Mononuclear cell (primary cell): ENCODE data around the gene TFF1. TPM values are rescaled to one million over a fixed set of nuclear protein-coding genes. Genes with fewer than 3 reads are reported as not detected.

Source experiments
- H3K27me3 ChIP-seq: 2 replicates; pipeline ENCODE4 v1.6.0; 2011; ENCODE audit warnings: low read length, control low read depth; ENCODE audit not compliant: insufficient read depth
- H3K4me1 ChIP-seq: 2 replicates; pipeline ENCODE4 v1.5.1; 2011; ENCODE audit warnings: mild to moderate bottlenecking, low read length, control low read depth; ENCODE audit not compliant: insufficient read depth
- H3K4me3 ChIP-seq: 2 replicates; pipeline ENCODE4 v1.5.1; 2011; ENCODE audit warnings: mild to moderate bottlenecking, low read length, moderate library complexity
- H3K9me3 ChIP-seq: 2 replicates; pipeline ENCODE4 v1.5.1; 2011; ENCODE audit warnings: low read depth, mild to moderate bottlenecking, control low read depth, low read length
- total RNA-seq: library from RNA; depleted of rRNA; stranded (reverse); fragments of >200 nt; gene quantifications from one replicate; pipeline ENCODE4 v1.2.3, GENCODE V29; 2012

Gene TFF1
- total RNA-seq, 1 donor = not detected

- Histone ChIP-seq H3K27me3 (no peaks in the 10 kb centered on the region), H3K9me3 (no peaks in the 10 kb centered on the region), H3K4me3 (no peak overlapping the region), H3K4me1 (peaks cover 21% of the 10 kb centered on the region)
Observed at GRCh38 chr21:42392731-42393442, 26.6 kb upstream of the TFF1 start.

GRCh38 chr21:42391297-42391696, 25.0 kb upstream of the TFF1 start:
- Histone ChIP-seq H3K4me3 (no peak overlapping the region), H3K4me1 (peaks cover 31% of the 10 kb centered on the region), H3K9me3 (no peaks in the 10 kb centered on the region), H3K27me3 (no peaks in the 10 kb centered on the region)

- Histone ChIP-seq H3K4me3 (no peak overlapping the region), H3K9me3 (no peaks in the 10 kb centered on the region), H3K4me1 (peaks cover 31% of the 10 kb centered on the region), H3K27me3 (no peaks in the 10 kb centered on the region)
Observed at GRCh38 chr21:42390696-42391095, 24.4 kb upstream of the TFF1 start.

- H3K9me3 ChIP-seq = no peaks in the 10 kb centered on the region
- no peak overlapping the region for H3K4me3 ChIP-seq
- no peaks in the 10 kb centered on the region for H3K27me3 ChIP-seq
- peaks cover 34% of the 10 kb centered on the region for H3K4me1 ChIP-seq
Observed at GRCh38 chr21:42390193-42390592, 23.9 kb upstream of the TFF1 start.

- peaks cover 36% of the 10 kb centered on the region for H3K4me1 ChIP-seq
- H3K4me3 ChIP-seq = no peak overlapping the region
Observed at GRCh38 chr21:42389449-42389835, 23.1 kb upstream of the TFF1 start.

GRCh38 chr21:42388740-42389448, 22.6 kb upstream of the TFF1 start:
- Histone ChIP-seq H3K9me3 (no peaks in the 10 kb centered on the region), H3K4me3 (no peak overlapping the region), H3K4me1 (peaks cover 36% of the 10 kb centered on the region), H3K27me3 (no peaks in the 10 kb centered on the region)

More at GRCh38 chr21:42389449-42389835, 23.1 kb upstream of the TFF1 start:
- Histone ChIP-seq H3K27me3 (no peaks in the 10 kb centered on the region), H3K9me3 (no peaks in the 10 kb centered on the region)

GRCh38 chr21:42387843-42388340, 21.6 kb upstream of the TFF1 start:
- no peaks in the 10 kb centered on the region for H3K9me3 ChIP-seq
- peaks cover 33% of the 10 kb centered on the region for H3K4me1 ChIP-seq
- H3K27me3 ChIP-seq = no peaks in the 10 kb centered on the region
- H3K4me3 ChIP-seq = no peak overlapping the region

GRCh38 chr21:42387164-42387563, 20.8 kb upstream of the TFF1 start:
- H3K4me1 ChIP-seq = peaks cover 29% of the 10 kb centered on the region

GRCh38 chr21:42386034-42386591, 19.8 kb upstream of the TFF1 start:
- Histone ChIP-seq H3K4me3 (no peak overlapping the region), H3K4me1 (peaks cover 29% of the 10 kb centered on the region), H3K9me3 (no peaks in the 10 kb centered on the region), H3K27me3 (no peaks in the 10 kb centered on the region)

More at GRCh38 chr21:42387164-42387563, 20.8 kb upstream of the TFF1 start:
- Histone ChIP-seq H3K4me3 (no peak overlapping the region), H3K27me3 (no peaks in the 10 kb centered on the region), H3K9me3 (no peaks in the 10 kb centered on the region)

GRCh38 chr21:42385619-42386018, 19.3 kb upstream of the TFF1 start:
- H3K4me1 ChIP-seq = peaks cover 29% of the 10 kb centered on the region
- H3K27me3 ChIP-seq = no peaks in the 10 kb centered on the region
- H3K9me3 ChIP-seq = no peaks in the 10 kb centered on the region
- no peak overlapping the region for H3K4me3 ChIP-seq

GRCh38 chr21:42384989-42385388, 18.7 kb upstream of the TFF1 start:
- Histone ChIP-seq H3K4me1 (peaks cover 27% of the 10 kb centered on the region), H3K4me3 (no peak overlapping the region), H3K9me3 (no peaks in the 10 kb centered on the region), H3K27me3 (no peaks in the 10 kb centered on the region)

GRCh38 chr21:42384156-42384945, 18.0 kb upstream of the TFF1 start:
- Histone ChIP-seq H3K27me3 (no peaks in the 10 kb centered on the region), H3K9me3 (no peaks in the 10 kb centered on the region), H3K4me3 (no peak overlapping the region), H3K4me1 (peaks cover 21% of the 10 kb centered on the region)

GRCh38 chr21:42383331-42383730, 17.0 kb upstream of the TFF1 start:
- Histone ChIP-seq H3K9me3 (no peaks in the 10 kb centered on the region), H3K4me1 (peaks cover 15% of the 10 kb centered on the region), H3K4me3 (no peak overlapping the region), H3K27me3 (no peaks in the 10 kb centered on the region)

- Histone ChIP-seq H3K27me3 (no peaks in the 10 kb centered on the region), H3K4me1 (peaks cover 15% of the 10 kb centered on the region), H3K4me3 (no peak overlapping the region), H3K9me3 (no peaks in the 10 kb centered on the region)
Observed at GRCh38 chr21:42382915-42383314, 16.6 kb upstream of the TFF1 start.
